HuH-7 (cell line): Measurements from ENCODE around the gene FAF1.

Experiments used
- DNase-seq: peaks from one replicate; pipeline ENCODE4 v3.0.0; 2011; ENCODE audit warnings: low spot score

The FAF1 gene

DNA sequence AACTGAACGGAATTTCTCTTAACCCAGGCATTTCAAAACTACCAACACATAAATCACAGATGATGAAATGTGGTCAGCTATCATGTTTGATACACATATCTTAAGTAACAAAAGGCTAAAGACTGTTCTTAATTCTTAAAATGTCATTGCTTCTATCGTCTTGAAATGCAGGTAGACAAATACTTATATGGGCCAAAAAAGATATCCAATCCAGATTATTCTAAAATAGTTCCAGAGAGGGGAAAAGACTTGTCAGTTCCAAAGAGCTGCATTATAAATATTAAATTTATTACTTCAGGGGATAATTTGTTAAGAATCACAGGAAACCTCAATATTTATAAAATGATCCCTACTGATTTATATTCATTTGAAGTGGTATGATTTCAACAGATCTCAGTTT lies 259.4 kb downstream of the FAF1 start:
- no peak for DNase-seq

DNA sequence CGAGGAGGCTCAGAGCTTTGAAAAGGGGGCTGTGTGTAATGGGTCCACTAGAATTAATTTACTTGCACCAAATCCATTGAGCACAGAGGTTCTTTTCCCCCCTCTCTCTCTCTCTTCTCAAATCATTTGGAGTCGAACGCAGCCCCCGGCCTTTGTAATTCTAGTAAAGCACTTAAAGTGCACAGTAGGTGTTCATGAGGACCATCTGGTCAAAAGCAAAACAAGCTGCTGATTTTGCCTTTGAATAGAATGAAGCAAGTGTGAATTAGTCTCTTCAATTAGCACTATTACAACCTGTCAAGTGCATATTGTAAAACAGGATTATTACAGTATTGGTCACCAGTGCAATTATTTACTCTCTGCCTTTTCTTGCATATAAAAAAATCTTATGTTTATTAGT lies 259.9 kb downstream of the FAF1 start:
- DNase-seq = no peak

DNA sequence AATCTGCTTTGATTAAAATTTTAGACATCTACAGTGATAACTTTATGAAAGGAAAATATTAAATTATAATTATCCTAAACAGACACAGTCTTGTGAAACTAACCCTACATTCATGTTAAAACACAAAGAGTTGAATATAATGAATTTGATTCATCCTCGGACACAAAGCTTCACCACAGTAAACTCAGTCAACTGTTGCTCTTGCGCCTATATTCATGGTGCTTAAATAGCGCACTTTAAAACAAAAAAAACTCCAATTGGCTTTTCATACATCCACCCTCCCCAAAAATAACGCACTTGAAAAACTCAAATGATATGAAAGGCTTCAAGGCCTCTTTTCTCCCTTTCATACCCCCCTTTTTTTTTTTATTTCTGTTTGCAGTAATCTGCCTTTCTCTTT lies 260.3 kb downstream of the FAF1 start:
- no peak for DNase-seq

DNA sequence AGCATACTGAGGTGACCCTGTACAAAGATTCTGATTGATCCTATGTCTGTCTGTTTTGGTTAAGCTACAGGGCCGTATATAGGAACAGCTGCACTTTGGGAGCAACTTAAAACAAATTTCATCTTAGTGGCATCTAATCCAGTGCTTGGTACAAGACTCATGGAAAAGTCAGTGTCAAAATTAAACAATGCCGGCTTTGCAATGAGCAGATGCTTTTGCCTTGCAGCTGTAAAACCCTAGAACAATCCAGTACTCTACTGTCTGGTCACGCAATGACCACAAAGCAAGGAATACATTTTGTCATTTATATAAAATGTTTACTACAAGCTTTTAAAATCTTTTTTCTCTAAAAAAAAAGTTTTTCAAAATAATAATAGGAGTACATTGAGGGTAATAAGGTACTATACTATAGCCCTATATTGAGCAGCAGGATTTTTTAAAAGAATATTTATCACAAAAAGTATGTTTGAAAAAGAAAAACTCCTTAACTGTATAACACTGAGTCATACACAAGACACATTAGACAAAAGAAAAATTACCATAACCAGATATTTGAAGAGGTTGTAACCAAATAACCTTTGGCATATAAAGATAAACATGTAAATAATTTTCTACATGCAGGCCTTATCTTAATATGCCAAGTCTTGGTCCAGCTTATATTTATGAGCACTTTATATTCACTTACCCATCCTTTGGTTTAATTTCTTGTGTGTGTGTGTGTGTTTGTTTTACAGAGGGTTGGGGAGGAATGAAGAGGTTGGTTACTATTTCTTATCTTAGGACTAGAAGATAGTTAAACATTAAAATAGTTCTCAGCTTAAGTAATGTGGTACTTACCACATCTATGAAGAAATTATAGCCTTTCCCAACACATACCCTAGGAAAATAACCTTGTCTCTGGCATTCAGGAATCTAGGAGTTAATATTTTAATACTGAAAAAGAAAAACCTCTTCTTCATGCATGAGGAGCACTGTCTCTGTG lies 262.3 kb downstream of the FAF1 start:
- no peak for DNase-seq

DNA sequence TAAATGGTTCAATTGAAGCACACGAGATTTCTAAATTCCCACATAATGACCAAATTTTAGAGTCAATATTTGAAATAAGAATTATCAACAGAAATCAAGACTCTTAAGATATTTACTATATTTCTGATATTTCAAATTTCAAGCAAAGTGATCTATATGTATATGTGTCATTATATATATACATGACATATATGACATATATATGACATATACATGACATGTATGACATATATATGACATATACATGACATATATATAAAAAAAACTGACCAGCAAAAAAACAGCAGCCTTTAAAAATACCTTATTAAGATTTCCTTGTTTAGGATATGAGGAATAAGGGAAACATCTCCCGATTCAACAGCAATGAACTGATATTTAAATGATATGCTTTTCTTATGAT lies 266.2 kb downstream of the FAF1 start:
- DNase-seq = no peak

DNA sequence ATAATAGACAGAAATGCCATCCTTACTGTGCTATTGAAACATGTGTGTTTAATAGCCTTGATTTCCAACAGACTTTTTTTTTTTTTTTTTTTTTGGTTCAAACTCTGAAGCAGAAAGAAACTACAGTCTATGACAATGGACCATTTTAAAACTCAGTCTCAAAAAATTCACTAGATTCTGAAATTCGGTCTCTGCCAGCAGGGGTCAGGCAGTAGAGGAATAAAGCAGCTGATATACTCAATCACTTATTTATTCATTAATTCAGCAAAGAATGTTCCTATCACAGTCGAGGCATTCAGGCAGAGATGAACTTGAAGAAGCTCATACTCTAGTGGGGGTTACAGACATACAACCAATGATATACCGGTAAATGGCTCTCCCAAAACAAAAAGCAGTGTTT lies 275.9 kb downstream of the FAF1 start:
- no peak for DNase-seq

DNA sequence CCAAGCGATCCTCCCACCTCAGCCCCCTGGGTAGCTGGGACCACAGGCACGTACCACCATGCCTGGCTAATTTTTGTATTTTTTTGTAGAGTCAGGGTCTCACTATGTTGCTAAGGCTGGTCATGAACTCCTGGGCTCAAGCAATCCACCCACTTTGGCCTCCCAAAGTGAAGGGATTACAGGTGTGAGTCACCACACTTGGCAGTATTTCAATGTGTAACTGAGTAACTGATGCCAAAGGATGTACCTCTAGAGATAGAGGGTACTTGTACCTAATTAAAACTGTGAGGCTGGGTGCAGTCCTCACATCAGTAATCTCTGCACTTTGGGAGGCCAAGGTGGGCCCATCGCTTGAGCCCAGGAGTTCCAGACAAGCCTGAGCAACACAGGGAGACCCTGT lies 278.1 kb downstream of the FAF1 start:
- DNase-seq = no peak

DNA sequence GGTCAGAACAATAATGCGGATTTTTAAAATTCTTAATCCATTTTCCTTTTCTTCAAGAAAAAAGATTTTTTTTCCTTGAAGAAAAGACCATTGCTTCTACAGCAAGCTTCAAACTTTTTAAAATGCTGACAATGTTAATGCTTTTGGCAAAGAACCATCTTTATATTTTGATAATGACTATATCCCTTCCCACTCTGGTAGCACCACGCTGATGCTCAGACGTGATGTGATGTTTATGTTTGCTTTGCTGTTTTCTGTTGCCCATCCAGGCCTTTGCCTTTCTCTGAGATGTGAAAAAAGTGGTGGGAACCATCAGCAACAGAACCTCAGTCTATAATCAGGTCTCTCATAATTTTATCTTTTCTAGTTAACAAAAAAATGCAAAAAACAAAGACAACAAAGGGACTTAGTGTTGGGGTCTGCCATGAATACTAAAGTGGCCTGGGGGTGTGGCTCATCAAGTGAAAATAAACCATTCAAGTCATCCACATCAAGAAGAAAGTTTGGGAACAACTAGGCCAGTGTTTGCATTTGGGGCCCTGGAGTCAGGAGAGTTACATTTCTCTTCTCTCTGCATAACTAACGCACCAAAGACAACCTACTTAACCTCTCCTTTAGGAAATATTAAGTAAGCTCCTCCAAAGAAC lies 292.2 kb downstream of the FAF1 start:
- DNase-seq = no peak

DNA sequence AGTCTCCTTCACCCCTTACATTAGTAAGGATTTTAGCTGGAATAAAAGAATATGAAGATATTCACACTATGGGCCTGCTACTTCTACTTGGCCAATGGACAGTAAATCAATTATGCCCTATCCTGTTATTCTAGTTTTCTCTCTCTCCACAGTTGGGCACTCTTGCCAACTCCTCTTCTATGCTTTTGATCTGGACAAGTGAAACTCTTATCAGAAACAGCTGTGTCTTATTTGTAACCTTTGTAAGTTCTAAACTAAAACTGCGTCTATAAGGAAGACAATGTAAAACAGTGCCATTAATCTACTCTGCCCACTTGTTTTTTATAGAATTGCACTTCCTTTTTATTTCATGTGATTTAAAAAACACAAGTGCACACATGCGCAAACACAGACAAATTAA lies 292.8 kb downstream of the FAF1 start:
- DNase-seq = no peak

DNA sequence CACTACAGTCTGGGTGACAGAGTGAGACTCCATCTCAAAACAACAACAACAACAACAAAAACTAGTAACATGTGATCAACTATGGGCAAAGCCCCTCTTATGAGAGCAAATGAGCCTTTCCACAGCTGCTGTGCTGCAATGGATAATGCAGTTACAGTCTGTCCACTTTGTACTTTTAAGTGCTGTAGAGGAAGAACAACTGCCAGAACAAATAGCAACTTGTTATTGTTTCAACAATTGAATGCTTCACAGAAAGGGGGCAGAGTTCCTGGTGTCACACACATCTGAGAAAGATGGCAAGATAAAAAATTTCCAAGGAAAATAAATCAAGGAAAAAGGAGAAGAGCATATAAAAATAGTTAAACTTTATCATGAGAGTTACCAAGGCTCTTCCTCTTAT lies 293.2 kb downstream of the FAF1 start:
- no peak for DNase-seq

DNA sequence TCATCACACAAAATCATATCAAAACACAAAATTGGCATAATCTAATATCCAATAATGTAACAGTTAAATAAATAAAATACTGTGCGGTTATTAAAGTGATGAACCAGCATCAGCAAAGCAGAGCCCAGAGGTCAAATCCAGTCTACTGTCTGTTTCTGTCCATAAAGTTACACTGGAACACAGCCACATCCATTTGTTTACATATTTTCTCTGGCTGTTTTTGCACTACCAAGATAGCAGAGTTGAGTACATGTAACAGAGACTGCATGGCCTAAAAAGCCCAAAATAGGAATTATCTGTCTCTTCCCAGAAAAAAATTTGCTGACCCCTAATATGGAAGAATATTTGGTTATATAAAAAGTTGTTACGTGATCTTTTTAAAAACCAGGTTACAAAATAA lies 294.7 kb downstream of the FAF1 start:
- DNase-seq = no peak

DNA sequence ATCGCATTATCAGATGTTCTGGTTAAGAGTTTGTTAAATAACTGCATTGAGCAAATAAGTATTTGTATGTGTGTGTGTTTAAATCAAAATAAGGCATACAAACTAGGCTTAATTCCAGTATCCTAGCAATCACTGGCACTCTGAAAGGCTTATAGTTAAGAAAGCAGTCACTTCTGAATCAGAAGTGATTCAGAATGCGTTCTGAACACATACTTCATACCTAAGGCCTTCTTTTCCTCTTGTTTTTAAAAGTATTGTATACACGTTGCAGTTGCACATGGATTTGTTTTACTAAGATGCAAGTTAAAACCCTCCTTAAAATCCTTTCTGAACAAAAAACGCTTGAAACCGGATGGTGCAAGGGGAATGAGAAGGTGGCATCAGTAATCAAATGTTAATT lies 298.4 kb downstream of the FAF1 start:
- no peak for DNase-seq

DNA sequence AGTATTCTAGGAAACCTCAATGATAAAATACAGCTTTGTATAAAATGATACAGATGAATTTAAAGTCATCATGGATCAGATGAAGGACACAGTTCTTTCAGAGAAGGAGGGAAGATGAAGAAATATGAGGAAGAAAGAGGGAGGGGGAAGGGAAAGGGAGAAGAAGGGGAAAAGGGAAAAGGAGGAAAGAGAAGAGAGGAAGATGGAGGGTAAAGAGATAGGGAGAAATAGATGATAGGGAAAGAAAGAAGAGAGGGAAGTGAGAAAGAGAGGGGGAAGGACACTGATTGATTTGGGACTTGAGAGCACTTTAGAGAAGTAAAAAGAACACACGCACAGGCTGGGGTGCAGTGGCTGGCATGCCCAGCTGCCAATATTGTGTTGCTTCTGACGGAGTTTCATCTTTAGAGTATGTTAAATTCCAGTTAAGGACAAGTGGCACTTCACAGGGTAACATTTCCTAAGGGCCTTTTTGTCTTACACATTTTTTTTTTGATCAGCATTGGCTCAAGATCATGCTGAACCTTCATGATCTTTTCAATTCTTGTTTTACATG lies 300.9 kb downstream of the FAF1 start:
- no peak for DNase-seq

DNA sequence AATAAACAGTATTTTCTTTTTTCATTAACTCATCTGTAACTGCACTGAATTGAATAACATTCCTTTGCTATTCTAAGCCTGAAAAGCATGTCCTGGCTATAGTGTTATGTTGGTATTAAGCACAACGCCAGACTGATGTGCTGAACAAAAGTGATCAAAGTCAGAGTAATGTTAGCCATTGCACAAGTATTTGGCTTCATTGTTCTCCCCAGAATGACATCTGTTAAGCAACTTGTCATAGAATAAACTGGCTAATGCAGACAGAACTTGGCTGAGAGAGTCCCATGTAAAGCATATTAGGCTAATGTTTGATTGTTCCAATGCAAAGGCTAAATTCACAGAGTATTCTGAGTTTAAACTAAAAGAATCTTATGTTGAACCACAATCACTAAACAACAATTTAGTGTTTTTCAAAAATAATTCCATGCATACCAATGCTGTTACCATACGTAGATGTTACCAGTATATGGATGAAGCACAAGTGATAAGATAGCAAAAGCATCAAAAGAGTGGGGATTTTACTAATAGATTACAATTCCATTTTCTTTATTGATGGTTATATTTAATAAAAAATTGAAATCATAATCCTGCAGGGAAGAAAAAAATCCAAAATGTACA lies 301.5 kb downstream of the FAF1 start:
- DNase-seq = no peak

DNA sequence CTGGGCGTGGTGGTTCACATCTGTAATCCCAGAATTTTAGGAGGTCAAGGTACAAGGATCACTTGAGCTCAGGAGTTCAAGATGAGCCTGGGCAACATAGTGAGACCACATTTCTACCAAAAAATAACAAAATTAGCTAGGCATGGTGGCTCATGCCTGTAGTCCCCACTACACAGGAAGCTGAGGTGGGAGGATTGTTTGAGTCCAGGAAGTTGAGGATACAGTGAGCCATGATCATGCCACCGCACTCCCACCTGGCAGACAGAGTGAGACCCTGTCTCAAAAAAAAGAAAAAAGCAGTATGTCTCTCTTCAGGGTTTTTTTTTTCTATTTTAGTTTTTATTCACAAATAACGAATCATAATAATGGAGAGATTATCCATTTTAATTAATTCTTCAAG lies 303.1 kb downstream of the FAF1 start:
- DNase-seq = no peak

DNA sequence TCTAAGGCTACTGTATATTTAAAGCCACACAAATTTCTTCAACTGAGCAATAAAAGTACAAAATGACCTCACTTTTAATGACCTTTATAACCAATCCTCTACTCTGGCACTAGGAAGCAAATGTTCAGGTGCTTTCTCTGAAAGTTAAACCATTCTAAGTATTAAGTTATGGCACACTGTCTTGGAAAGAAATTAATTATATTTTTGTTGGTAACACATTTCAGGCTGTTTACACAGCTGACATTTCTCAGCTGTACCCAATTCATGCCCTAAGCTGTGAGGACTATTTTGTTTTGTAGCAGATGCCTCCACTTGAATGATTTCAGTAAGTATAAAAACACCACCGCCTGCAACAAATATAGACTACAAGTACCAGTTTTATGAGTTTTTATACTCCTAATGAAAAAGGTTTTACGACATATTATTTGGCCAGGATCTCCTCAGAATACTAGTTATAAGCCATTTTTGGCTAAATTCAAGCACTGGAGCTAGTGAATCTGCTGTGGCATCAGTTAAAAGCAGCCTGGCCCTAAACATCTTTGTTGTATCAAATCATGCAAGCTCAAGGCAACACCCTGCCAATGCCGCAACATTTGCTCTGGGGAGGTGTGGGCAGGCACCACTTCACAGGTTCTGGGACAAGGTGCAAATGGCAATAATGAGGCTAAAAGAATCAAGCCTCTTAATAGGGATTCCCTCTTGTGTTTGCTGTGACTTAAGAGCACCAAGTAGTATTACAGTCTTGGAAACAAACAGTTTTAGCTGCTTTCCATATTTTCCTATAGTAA lies 308.4 kb downstream of the FAF1 start:
- DNase-seq = no peak

DNA sequence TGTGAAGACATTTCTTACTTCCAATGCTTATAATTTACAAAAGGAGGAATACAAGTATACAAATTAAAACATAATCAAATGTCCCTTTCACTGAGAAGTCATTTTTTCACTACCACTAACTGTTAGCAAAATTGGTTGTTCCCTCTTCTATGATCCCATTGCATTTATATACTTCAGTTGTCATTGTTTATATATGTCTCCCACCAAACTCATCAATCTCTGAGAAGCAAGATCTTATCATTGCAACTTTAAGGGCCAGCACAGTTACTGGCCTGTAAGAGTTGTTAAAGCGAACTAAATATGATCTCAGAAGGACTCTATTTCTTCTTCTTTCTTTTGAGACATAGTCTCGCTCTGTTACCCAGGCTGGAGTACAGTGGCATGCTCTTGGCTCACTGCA lies 313.5 kb downstream of the FAF1 start:
- no peak for DNase-seq

DNA sequence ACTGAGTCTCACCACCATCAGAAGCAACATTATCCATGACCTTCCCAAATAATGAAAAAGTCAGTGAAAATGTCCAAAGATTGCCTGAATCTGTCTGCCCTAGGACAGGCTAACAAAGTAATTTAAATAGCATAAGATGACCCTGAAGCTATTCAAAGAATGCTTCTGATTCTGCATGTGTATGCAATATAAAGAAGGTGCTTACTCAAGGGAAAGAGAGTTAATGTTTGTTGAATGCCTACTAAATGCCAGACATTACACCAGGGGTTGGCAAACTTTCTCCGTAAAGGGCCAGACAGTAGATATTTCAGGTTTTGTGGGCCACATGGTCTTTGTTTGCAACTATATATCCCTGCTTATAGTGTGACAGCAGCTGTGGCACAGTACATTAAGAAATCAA lies 314.9 kb downstream of the FAF1 start:
- DNase-seq = no peak

DNA sequence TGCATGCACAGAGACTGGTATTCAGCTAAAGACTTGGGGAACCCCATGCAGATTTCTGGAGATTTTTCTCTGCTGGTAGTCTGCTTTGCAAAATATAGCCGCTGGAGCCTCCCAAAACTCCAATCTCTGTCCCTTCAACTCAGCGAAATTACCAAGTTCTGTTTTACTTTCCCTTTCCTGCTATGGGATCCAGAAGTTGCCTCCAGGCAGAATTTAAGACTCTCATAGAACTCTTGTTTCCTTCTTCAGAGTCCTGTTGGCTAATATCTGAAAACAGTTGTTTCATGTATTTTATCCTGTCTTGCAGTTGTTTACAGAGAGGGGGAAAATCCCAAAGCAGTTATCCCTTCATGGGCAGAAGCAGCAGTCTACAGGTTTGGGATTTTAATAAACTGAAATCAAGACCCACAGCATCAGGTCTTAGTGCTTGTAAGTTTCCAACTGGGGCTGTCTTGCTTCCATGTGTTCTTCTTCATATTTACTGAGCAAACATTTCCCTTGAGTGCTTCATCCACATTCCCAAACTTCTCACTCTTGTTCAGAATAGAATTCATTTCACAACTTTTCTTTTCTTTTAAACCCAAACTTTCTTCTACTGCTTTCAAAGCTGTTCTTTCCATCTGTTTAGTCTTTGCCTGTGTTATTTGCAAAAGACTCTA lies 315.5 kb downstream of the FAF1 start:
- DNase-seq = no peak

DNA sequence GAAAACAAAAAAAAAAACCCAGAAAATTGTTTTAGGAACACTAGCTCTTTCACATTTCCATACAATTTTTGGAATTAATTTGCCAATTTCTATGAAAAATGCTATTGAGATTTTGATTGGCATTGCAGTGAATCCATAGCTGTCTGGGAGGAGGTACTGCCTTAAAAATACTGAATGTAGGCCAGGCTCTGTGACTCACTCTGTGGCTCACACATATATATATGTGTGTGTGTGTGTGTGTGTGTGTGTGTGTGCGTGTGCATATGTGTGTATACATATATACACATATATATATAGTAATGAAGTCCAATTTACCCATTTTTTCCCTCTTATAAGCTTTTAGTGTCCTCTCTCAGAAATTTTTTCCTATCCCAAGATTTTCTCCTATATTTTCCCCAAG lies 322.6 kb downstream of the FAF1 start:
- no peak for DNase-seq

DNA sequence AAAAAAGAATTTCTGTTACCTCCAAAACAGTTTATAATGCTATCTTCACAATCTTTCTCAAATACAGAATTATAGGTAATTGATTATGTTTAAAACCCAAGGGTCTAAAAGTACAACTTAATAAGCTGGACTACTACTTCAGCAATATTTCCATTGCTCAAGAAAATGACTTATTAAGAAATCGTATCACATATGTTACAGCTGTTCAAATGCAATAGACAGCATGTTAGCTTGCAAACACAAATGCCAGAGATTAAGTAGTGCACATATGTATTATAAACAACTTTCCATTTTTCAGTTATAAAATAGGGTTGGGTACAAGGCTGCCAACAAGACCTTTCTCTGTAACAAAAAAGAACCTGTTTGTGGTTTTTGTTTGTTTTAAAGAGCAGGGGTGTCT lies 325.8 kb downstream of the FAF1 start:
- no peak for DNase-seq

DNA sequence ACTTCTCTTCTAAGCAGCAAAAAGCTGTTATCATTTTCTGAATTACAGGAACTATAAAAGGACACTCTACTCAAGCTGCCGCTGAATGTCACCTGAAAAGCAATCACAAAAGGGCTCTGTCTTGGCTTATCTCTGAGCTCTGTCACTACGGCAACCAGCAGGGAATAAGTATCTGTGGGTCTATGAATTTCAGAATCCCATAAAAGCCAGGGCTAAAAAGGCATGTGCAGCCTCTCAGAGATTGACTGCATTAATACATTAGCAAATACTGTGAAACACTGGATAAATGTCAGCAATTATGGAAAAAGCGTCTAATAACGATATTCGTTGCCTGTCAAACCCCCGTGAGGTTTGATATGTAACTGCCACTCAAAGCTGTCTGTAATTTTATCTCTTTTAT lies 326.6 kb downstream of the FAF1 start:
- peak; percentile 15 for DNase-seq
